Peyer's patch (tissue), 4 donors: Measurements from ENCODE around the gene EYS.

Experiments used
- CTCF ChIP-seq, 6 experiments: fragments of 450-650 bp in 4 of 6; fragments of 200-600 bp in 2 of 6; sonication (generic) in 1 of 6; IDR thresholded peaks; one replicate each; pipeline ENCODE4 v1.5.1; 2017 to 2019; ENCODE audit warnings: antibody characterized with exemption in 6 of 6, mild to moderate bottlenecking in 3 of 6, moderate library complexity in 1 of 6
- POLR2A ChIP-seq, 2 donors: fragments of 450-650 bp; IDR thresholded peaks; one replicate each; pipeline ENCODE4 v1.5.1; 2017; ENCODE audit warnings: antibody characterized with exemption in 2 of 2, mild to moderate bottlenecking in 2 of 2, moderate library complexity in 2 of 2

GRCh38 chr6:65637289-65638046, 69.6 kb downstream of the EYS start:
- TF ChIP-seq CTCF (IDR thresholded peaks at IDR 0.05) (no peak), POLR2A (IDR thresholded peaks at IDR 0.05) (no peak)
